Measurements from ENCODE around the gene WNK2.

The WNK2 gene

DNA sequence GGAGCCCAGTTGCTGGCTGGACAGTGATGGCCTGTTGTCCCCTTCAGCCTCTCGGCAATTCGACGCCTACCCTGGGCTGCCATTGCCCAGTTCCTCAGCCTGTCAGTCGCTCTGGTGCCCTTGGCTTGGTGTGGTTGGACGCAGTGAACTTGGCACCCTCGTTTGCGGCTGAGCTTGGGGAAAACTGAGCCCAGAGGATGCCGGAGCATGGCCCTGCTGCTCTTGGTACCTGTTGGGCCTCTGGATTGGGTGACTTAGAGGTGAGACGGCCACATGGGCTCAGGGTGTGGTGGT is 16.5 kb downstream of the WNK2 start:
- DNase-seq (ENCODE audit: low read depth in 2 of 2), result no peak

DNA sequence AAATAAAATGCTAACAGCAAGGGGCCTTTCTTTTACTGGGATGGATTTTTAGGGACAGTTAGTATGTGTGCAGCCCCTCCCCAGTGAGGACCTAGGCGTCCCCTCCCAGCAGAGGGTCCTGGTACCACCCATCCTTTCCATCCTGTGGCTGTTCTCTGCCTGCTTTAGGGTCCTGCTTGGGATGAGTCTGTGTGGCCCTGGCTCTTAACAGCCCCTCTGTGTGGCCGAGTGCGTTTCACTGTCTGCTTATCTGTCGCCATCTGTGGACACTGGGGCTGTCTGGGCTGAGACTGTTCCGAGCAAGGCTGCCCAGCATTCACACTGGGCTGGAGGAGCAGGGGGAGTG is 17.0 kb downstream of the WNK2 start:
- DNase-seq (ENCODE audit: low read depth in 2 of 2), result no peak

DNA sequence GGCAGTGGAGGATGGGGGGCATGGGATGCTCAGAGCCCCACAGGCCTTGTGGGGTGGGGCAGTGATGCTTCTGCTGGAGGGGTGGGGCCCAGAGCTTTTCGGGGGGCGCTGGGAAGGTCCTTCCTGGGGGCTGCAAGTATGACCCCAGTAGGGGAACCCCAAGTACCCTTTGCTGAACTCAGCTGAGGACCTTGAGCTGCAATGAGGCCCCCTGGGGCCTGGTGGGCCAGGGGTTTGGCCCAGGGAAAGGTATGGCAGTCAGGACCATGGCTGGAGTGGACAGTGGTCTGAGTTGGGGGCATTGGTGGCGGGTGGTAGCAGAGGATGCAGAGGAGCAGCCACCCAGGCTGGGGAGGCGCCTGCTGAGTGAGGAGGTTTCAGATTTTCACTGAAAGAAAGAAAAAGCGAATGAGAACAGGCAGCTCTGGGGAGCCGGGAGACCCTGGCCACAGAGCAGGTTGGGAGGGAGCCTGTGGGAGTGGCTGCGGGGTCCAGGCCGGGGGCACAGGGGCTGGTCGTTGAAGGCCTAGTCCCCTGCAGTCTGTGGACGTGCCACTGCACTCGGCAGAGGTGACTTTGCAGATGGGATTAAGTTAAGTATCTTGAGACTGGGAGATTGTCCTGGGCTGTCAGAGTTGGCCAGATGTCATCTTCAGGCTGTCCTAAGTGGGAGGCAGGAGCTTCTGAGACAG is 19.2 kb downstream of the WNK2 start:
- no peak for DNase-seq (ENCODE audit: low read depth in 2 of 2)

DNA sequence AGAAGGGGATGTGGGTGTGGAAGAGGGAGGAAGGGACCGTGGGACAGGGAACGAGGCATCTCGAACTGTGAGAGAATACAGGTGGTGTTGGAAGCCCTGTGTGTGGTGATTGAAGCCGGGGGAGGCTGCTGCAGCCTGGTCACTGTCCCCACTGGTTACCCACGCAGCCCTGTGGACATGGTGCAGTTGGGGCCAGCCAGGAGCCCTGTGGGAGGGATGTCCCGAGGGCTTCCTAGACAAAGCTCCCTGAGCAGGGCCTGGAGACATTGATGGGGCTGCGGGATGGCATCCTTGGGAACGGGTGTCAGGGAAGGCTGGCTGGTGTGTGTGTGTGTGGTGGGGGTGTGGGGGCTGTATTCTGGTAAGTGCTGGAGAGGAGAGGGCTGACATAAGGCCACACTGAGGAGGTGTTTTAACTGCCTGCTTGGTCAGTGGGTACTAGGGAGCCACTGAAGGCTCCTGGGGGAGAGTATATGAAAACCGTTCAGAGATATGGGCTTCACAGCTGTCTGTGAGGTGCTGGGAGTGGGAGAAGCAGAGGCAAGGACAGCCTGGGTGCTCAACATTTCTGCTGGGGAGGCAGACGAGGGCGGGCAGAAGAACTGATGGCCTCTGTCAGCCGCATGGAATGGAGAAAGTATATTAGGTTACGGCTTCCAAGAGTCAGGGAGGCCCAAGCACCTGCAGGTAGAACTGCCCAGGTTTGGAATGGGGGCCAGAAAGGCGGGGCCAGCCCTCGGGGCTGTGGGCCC is 20.0 kb downstream of the WNK2 start:
- no peak for DNase-seq (ENCODE audit: low read depth in 2 of 2)

DNA sequence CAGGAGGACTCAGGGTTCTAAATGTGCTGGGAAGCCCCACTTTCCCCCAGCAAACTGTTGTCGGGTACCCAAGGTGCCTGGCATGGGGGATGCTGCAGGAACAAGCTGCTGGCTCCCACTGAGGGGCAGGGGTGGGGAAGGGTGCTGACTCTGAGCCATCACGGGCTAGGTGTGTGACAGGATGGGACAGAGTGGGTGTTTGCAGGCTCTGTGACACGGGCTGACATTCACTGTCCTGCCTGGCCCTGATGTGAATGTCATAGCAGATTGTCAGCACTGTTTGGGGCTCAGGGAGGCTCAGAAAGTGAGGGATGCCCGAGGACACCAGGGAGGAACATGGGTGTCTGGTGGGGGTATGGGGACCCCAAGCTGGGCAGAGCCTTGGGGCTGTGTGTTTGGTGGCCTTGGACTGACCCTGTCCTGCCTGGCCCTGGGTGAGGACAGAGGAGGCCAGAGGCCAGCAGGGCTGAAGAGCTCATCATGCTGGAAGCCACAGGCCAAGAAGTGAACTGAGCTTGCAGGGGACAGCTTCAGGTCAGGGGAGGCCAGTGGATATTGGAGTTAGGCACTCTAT is 20.6 kb downstream of the WNK2 start:
- no peak for DNase-seq (ENCODE audit: low read depth in 2 of 2)

DNA sequence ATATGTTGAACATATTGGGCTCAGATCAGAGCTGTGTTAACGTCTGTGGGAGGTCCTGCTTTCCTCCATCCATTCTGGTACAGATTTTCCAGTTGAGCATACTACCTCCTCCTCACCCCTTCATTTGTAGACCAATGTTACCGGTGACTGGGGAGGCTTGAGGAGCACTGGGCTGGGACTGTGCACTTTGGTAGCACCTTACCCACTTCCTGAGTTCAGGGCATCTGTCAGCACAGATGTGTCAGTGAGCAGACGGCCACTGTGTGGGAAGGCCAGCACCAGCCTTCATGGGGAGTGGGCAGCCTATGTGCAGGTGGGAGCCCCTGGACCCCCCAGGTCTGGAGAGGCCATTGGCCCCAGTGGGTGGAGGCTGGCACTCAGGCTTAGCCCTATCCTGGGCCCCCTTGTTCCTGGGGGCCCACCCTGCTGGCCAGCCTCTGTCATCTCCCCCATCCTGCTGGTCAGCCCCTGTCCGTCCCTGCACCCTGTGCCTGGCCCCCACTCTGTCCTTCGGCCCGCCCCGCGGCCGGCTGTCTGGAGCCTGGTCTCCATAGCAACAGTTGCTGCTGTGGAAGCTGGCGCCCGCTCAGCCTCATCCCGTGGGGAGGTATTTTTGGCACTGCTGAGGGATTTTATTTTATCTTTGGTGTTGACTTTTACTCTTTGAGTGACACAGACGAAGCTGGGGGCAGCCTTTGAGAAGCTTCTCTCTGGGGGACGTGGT is 21.3 kb downstream of the WNK2 start:
- no peak for DNase-seq (ENCODE audit: low read depth in 2 of 2)

DNA sequence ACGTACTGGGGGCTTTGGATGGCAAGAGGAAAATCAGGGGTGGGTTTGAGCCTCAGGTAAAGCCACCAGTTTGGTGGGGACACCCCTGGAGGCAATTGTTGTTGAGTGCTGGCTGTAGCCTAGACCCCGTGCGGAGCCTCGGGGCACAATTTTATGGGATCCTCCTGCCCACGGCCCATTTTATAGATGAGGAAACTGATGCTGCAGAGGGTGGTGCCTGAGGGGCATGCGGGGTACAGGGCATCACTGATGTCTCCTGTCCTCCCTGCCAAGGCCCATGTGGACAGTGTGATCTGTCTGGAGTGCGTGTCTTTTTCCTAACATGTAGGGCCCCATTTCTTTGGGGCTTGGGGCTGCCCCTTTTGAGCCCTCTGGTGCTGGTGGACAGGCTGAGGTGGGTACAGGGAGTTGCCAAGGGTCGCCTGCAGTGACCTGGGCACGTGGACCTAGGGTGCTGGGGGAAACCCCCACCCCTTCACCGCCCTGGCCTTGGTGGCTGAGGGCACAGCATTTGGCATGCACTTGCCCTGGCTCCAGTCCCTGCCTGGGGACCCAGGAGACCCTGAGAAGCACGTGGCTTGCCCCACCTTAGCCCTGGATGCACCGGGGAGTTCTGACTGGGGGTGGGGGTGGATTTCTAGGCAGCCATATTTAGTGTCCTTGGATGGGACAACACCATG is 22.1 kb downstream of the WNK2 start:
- DNase-seq (ENCODE audit: low read depth in 2 of 2), result no peak

DNA sequence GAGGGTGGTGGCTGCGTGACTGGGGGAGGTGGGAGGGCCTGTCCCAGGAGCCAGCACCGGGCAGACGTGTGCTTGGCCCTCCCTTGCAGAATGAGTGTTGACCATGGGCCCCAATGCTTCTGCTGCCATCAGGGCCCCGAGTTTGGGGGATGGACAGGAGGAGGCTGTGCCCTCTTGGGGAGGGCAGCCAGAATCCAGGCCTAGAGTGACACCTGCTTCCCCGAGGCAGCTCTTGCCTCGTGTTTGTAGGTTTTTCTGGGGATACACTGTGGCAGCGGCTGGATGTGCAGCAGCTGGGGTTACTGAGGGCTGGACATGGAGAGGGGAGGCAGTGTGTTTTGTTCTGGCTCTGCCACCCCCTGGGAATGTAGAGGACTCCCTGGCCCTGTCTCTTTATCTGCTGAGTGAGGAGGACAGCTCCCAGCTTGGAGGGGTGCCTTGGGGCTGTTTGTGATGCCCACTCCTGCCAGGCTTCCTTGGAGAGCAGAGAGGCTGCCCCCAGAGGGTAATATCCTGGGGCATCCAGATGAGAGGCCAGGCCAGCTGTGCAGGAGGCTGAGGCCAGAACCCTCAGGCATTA is 22.7 kb downstream of the WNK2 start:
- no peak for DNase-seq (ENCODE audit: low read depth in 2 of 2)

DNA sequence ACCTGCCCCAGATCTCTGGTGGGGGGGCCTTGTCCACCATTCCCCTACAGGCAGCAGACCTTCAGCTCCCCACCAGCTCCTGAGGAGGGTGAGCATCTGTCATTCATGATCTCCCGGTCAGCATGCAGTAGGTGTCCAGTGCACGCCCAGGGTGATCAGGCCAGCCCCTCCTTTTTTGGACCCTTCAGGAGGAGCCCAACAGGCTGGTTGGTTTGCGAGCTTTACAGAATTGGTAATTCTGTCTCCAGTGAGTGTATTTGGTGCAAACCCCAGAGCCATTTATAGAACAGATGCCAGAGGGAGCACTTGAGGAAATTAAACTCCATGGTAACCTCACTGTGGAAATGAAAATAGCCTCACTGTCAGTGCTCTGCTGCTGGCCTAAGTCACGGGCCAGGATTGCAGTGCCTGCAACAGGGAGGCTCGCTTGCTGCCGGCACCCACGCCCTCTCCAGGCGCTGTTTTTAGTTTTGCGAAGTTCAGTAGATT is 23.4 kb downstream of the WNK2 start:
- no peak for DNase-seq (ENCODE audit: low read depth in 2 of 2)

DNA sequence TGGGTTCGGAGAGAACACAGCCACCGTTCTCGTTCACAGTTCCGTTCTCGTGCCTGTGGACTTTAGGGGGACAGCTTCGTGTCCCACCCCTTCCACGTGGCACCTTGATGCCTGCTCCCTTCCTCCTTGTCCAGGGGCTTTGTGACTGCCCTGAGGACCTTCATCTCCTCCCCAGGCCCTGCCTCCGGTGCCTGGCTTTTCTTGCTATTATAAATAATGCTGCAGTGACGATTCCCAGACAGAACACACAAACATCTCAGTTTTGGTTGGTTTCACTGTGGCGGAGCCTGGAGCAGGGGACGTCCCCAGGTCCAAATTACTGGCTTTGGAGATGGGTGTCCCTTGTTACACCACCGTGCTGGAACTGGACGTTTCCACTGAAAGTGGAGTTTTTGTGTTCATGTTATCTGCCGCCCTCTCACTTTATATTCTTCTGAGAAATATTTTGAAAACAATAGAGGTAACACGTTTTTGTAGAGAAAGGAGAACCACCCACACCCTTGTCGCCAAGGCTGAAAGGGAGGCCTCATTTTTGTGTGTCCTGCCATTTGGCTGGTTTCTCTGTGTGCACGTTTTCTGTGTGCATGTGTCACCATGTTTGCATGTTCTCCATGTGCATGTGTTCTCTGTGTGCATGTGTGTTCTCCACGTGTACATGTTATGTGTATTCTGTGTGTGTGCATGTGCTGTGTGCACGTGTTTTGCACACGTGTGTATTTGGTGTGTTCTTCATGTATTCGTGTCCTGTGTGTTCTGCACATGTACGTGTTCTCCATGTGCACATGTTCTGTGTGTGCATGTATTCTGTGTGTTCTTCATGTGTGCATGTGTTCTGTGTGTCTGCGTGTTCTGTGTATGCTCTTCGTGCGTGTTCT is 24.2 kb downstream of the WNK2 start:
- no peak for DNase-seq (ENCODE audit: low read depth in 2 of 2)

DNA sequence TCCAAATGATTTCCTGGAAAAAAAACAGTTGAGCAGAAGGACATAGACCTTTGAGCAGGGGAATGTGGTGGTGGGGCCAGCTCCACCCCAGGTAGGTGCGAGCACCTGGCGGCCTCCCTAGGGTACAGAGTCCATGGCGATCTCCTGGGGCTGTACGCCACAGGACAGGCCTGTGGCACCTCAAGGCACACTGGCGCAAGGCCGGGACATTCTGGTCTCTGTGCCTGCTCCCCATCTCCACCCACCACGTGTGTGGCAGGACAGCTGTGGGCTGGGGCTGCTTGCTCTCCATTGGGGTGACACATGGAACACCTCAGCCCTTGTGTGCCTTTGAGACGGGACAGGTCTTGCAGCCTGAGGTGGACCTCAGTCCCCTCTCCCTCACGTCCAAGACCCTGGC is 25.2 kb downstream of the WNK2 start:
- DNase-seq (ENCODE audit: low read depth in 2 of 2), result no peak

DNA sequence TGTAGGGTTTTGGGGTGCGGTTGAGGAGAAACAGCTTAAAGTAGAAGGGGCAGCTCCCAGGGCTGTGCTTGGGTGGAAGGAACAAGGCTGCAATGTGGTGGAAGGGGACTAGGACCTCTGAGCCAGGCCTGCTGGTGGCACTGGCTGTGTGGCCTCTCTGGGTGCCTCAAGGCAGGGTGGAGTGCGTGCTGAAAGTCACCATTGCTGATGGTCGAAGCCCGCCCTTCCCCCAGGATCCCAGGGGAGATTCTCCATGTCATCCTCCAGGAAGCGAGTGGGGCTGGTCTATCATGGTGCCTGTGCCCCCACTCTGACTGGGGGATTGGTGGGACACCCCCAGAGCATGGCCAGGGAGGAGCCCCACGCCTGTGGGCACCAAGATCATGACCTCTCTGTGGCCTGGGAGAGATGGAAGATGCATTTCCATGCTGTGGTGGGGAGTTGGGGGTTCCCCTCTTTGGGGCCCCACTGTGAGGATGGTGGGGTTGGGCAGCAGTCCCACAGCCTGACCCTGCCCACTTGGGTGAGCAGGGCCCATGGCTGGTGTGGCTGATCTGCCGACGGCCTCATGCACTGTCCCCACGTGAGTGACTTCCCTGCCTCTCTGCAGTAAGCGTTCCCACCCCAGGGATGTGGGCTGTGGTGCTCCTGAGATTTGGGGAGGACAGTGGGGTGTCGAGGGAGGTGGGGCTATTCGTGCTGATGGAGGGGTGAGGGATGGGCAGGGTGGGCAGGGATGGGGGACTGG is 25.8 kb downstream of the WNK2 start:
- DNase-seq (ENCODE audit: low read depth in 2 of 2), result no peak

DNA sequence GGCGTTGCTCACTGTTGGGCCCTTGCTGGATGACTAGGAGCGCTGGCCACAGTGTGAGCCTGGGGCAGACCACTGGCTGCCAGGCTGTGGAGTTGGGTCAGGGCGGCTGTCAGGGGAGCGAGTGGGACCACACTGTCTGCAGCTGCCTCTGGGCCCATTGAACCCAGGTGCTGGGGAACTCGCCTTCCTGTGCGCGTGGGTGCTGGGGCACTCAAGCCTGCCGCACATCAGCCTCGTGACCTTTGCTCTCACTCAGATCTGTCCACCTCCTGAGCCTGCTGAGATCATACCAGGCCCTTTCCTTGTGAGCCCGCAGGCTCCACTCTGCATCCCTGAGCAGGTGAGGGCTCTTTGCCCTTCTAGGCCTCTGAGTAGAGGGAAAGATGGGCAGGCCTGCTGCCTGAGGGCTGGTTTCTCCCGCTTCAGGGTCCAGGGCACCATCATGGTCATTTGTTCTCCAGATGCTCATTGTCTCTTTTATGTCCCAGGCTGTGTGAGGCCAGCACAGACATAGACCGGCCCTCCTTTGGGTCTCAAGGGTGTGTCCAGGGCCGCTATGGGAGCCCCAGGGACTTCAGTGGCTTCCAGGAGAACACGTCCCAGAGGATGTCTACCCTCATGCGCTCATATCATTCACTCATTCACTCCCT is 26.5 kb downstream of the WNK2 start:
- no peak for DNase-seq (ENCODE audit: low read depth in 2 of 2)

DNA sequence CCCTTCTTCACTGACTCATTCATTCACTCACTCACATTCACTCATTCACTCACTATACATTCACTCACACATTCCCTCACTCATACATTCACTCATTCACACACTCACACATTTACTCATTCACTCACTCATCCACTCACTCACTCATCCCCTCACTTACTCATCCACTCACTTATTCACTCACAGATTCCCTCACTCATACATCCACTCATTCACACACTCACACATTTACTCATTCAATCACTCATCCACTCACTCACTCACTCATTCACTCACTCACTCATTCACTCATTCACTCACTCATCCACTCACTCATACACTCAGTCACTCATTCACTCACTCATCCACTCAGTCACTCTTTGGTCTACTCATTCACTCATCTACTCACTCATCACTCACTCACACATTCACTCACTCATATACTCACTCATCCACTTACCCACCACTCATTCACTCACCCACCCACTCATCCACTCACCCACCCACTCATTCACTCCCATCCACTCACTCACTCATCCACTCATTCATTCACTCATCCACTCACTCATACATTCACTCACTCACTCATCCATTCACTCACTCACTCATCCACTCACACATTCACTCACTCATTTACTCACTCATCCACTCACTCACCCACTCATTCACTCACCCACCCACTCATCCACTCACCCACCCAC is 27.2 kb downstream of the WNK2 start:
- DNase-seq (ENCODE audit: low read depth in 2 of 2), result no peak

DNA sequence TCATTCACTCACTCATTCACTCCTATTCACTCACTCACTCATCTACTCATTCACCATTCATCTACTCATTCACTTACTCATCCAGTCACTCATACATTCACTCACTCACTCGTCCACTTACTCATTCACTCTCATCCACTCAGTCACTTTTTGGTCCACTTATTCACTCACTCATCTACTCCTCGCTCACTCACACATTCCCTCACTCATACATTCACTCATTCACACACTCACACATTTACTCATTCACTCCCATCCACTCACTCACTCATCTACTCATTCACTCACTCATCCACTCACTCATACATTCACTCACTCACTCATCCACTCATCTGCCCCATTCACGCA is 27.7 kb downstream of the WNK2 start:
- no peak for DNase-seq (ENCODE audit: low read depth in 2 of 2)

DNA sequence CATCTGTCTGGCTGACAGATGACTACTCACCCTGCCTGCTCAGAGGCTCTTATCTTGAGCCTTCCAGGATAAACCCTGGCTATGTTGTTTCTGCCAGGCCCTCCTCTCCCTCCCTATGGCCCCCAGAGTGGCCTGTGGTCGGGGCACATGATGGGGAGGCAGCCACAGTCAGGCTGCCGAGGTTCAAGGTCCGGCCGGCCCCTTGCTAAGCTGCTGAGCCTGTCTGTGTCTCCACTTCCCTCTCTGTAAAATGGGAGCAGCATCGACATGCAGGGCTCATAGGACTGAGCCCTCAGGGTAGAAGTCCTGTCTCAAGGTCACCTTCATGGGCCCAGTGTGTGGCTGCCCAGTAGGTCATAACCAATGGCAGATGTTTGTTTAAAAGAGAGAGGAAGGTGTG is 28.5 kb downstream of the WNK2 start:
- no peak for DNase-seq (ENCODE audit: low read depth in 2 of 2)

DNA sequence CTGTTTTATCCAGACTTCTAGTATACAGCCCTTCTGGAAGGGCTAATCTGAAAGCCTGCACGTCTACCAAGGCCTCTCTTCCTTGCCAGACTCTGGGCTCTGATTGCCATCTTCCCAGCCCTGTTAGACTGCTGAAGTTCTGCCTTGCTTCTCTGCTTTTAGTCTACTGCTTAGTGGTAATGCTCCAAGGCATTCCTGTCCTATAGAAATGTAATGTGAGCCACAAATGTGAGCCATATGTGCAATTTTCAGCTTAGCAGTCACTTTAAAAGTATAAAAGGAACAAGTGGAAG is 32.1 kb downstream of the WNK2 start:
- no peak for DNase-seq (ENCODE audit: low read depth in 2 of 2)

DNA sequence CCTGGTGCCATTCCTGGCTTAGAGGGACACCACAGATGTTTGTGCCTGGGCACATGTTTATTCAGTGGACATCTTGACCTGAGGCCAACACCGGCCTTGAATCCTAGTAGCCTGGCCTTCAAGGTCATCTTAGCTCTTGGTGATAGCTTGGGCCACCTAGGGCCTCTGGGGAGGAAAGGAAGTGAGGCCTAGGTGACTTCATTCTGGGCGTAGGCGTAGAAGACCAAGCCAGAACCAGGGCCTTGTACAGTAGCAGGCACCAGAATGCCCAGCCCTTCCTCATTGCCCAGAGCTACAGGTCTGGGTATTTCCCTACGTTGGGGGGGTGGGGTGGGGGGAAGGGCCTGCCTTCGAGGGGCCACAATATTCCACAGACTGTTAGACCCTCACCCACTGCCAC is 33.8 kb downstream of the WNK2 start:
- DNase-seq (ENCODE audit: low read depth in 2 of 2), result no peak

DNA sequence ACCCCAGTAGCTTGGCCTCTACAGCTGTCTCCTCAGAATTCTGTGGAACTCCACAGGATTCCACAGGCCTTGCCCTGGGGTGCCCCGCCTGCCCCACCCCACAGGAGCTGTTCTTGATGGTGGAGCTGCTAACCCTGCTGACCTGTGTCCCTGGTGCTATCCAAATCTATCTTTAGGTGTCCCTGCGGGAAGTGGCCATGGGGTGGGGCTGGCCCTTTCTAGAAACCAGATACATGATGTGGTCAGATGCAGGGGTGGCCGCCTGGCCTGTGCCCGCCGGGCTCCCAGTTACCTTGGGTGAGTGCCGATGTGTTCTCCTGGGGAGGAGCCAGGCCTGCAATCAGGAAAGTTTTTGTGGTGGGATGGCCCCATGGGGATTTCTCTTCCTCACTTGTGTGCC is 34.2 kb downstream of the WNK2 start:
- DNase-seq (ENCODE audit: low read depth in 2 of 2), result no peak

Data from activated CD4-positive, alpha-beta T cell treated with anti-CD3 and anti-CD28 coated beads for 24 hours (primary cell).